DOHH2 (cell line): Measurements from ENCODE around the gene FANCI.

Source experiments
- H3F3A ChIP-seq: fragments of 200-600 bp; sonication (generic), shearing (Covaris generic); 2 replicates; pipeline ENCODE4 v1.6.0; 2016; ENCODE audit warnings: antibody characterized with exemption, mild to moderate bottlenecking; ENCODE audit not compliant: control insufficient read depth, insufficient read depth
- H3K27ac ChIP-seq: fragments of 200-600 bp; sonication (generic); 2 replicates; pipeline ENCODE4 v1.5.1; 2014; ENCODE audit warnings: low read depth, mild to moderate bottlenecking, low read length, moderate library complexity
- H3K27me3 ChIP-seq: fragments of 200-600 bp; sonication (generic); 2 replicates; pipeline ENCODE4 v1.6.1; 2014; ENCODE audit warnings: mild to moderate bottlenecking, low read length, mixed read lengths; ENCODE audit not compliant: control insufficient read depth
- H3K36me3 ChIP-seq: fragments of 200-600 bp; sonication (generic); 2 replicates; pipeline ENCODE4 v1.6.1; 2014; ENCODE audit warnings: mild to moderate bottlenecking, low read length, moderate library complexity, mixed read lengths; ENCODE audit not compliant: control insufficient read depth
- H3K4me1 ChIP-seq: fragments of 200-600 bp; sonication (generic); 2 replicates; pipeline ENCODE4 v1.6.1; 2014; ENCODE audit warnings: mild to moderate bottlenecking, low read length, mixed read lengths; ENCODE audit not compliant: control insufficient read depth
- H3K4me2 ChIP-seq: fragments of 200-600 bp; sonication (generic); 2 replicates; pipeline ENCODE4 v1.6.0; 2014; ENCODE audit warnings: mild to moderate bottlenecking, low read length, moderate library complexity
- H3K4me3 ChIP-seq: fragments of 200-600 bp; sonication (generic); 2 replicates; pipeline ENCODE4 v1.5.1; 2014; ENCODE audit warnings: mild to moderate bottlenecking, low read length, mixed read lengths
- H3K79me2 ChIP-seq: fragments of 200-600 bp; sonication (generic); 2 replicates; pipeline ENCODE4 v1.6.1; 2014; ENCODE audit warnings: mild to moderate bottlenecking, low read length, mixed read lengths; ENCODE audit not compliant: control insufficient read depth
- H3K9me2 ChIP-seq: fragments of 200-600 bp; sonication (generic); replicated peaks from 2 replicates; pipeline ENCODE4 v1.6.1; 2014; ENCODE audit warnings: mild to moderate bottlenecking, low read length, mixed read lengths; ENCODE audit not compliant: control insufficient read depth
- H3K9me3 ChIP-seq: fragments of 200-600 bp; sonication (generic); 2 replicates; pipeline ENCODE4 v1.6.1; 2014; ENCODE audit warnings: antibody characterized with exemption, low read length, mixed read lengths; ENCODE audit not compliant: control insufficient read depth, insufficient read depth
- H4K20me1 ChIP-seq: fragments of 200-600 bp; sonication (generic); 2 replicates; pipeline ENCODE4 v1.6.0; 2014; ENCODE audit warnings: low read depth, mild to moderate bottlenecking, antibody characterized with exemption, low read length, moderate library complexity; ENCODE audit not compliant: control insufficient read depth, insufficient read depth
- CTCF ChIP-seq: fragments of 200-600 bp; sonication (generic); IDR thresholded peaks from one replicate; pipeline ENCODE4 v1.5.1; 2014; ENCODE audit warnings: antibody characterized with exemption, mild to moderate bottlenecking, low read depth, low read length; ENCODE audit not compliant: poor library complexity, severe bottlenecking
- EZH2phosphoT487 ChIP-seq: fragments of 200-600 bp; sonication (generic); IDR thresholded peaks from 2 replicates; pipeline ENCODE4 v1.6.1; 2017; ENCODE audit warnings: borderline replicate concordance, mild to moderate bottlenecking, antibody characterized with exemption, low read length, moderate library complexity, mixed read lengths

The FANCI gene

GRCh38 chr15:89360294-89360971 lies 116.7 kb downstream of the FANCI start:
- H3K27me3 ChIP-seq: peaks cover 88% of the 10 kb centered on the region
- no peak for TF ChIP-seq CTCF
- no peak for TF ChIP-seq EZH2phosphoT487

GRCh38 chr15:89361451-89362202 lies 117.8 kb downstream of the FANCI start:
- Histone ChIP-seq H3K4me3 (no peak overlapping the region), H3K79me2 (no peaks in the 10 kb centered on the region), H3K4me1 (peaks cover 9% of the 10 kb centered on the region; the same call in 1 of the 2 replicates), H3K36me3 (no peaks in the 10 kb centered on the region), H3K9me3 (no peaks in the 10 kb centered on the region), H3K9me2 (no peaks in the 10 kb centered on the region), H3K4me2 (no peak overlapping the region), H3K27ac (no peak overlapping the region), H3F3A (no peaks in the 10 kb centered on the region), H4K20me1 (no peaks in the 10 kb centered on the region), H3K27me3 (peaks cover 87% of the 10 kb centered on the region)
- no peak for TF ChIP-seq EZH2phosphoT487
- TF ChIP-seq CTCF: no peak

More at GRCh38 chr15:89360294-89360971, 116.7 kb downstream of the FANCI start:
- Histone ChIP-seq H3K9me2 (no peaks in the 10 kb centered on the region), H3K4me3 (no peak overlapping the region), H3F3A (no peaks in the 10 kb centered on the region), H3K4me1 (peaks cover 9% of the 10 kb centered on the region; the same call in 1 of the 2 replicates), H3K9me3 (no peaks in the 10 kb centered on the region), H3K27ac (no peak overlapping the region), H4K20me1 (no peaks in the 10 kb centered on the region), H3K79me2 (no peaks in the 10 kb centered on the region), H3K4me2 (no peak overlapping the region), H3K36me3 (no peaks in the 10 kb centered on the region)

- no peaks in the 10 kb centered on the region for H3K9me2 ChIP-seq
- H3K4me2 ChIP-seq: no peak overlapping the region
- H3K4me1 ChIP-seq: peaks cover 9% of the 10 kb centered on the region; the same call in 1 of the 2 replicates
- H3K4me3 ChIP-seq: no peak overlapping the region
- no peak overlapping the region for H3K27ac ChIP-seq
- peaks cover 78% of the 10 kb centered on the region for H3K27me3 ChIP-seq
- TF ChIP-seq EZH2phosphoT487 (no peak), CTCF (no peak)
- H3K79me2 ChIP-seq: no peaks in the 10 kb centered on the region
- H3F3A ChIP-seq: no peaks in the 10 kb centered on the region
- no peaks in the 10 kb centered on the region for H3K9me3 ChIP-seq
- H4K20me1 ChIP-seq: no peaks in the 10 kb centered on the region
- no peaks in the 10 kb centered on the region for H3K36me3 ChIP-seq
Observed at GRCh38 chr15:89362203-89363101, 118.7 kb downstream of the FANCI start.
